Hypothalamus (tissue), 51 donors: ENCODE results near the gene SLCO1B3.
A peak's percentile ranks its signal among the peaks of the same experiment; 100 is the strongest.
"Not testable (repeated sequence)": the region's sequence is repeated elsewhere in the genome, so short reads cannot be mapped to it uniquely, and the experiment has no call there.

ENCODE experiments used
- DNase-seq, 51 donors: peaks; one replicate each; lab custom pipeline; 2025; lab: John Stamatoyannopoulos, UW

The SLCO1B3 gene, protein sequence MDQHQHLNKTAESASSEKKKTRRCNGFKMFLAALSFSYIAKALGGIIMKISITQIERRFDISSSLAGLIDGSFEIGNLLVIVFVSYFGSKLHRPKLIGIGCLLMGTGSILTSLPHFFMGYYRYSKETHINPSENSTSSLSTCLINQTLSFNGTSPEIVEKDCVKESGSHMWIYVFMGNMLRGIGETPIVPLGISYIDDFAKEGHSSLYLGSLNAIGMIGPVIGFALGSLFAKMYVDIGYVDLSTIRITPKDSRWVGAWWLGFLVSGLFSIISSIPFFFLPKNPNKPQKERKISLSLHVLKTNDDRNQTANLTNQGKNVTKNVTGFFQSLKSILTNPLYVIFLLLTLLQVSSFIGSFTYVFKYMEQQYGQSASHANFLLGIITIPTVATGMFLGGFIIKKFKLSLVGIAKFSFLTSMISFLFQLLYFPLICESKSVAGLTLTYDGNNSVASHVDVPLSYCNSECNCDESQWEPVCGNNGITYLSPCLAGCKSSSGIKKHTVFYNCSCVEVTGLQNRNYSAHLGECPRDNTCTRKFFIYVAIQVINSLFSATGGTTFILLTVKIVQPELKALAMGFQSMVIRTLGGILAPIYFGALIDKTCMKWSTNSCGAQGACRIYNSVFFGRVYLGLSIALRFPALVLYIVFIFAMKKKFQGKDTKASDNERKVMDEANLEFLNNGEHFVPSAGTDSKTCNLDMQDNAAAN

DNA sequence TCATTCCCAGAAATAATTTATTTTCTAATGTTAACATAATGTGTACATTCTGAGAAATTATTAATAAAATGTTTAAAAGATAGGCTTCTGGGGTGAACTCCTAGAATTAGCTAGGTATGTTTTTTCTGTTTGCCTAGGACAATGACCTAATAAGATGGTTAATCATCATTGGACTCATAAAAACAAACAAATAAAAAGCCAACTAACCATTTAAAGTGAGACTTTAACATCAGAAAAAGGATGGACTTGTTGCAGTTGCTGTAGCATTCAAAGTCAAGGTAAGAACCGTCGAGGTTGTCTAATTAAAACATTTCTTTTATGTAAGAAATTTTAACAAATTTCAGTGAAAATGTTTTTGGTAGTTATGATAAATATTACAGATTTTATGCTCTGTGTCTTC is at the start of gene SLCO1B3:
TSS of gene SLCO1B3 (plus strand) at position 219 of the 400 bp plus-strand sequence. CDS start 5,034 bp downstream, outside the sequence.
- DNase-seq = no peak

DNA sequence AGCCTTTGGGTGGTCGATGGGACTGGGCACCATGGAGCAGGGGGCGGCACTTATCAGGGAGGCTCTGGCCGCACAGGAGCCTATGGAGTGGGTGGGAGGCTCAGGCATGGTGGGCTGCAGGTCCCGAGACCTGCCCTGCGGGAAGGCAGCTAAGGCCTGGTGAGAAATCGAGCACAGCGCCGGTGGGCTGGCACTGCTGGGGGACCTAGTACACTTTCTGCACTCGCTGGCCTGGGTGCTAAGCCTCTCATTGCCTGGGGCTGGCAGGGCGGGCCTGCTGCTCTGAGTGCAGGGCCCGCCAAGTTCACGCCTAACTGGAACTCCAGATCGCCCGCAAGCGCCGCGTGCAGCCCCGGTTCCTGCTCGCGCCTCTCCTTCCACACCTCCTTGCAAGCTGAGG is 33.1 kb upstream of the SLCO1B3 start:
- DNase-seq = no peak

DNA sequence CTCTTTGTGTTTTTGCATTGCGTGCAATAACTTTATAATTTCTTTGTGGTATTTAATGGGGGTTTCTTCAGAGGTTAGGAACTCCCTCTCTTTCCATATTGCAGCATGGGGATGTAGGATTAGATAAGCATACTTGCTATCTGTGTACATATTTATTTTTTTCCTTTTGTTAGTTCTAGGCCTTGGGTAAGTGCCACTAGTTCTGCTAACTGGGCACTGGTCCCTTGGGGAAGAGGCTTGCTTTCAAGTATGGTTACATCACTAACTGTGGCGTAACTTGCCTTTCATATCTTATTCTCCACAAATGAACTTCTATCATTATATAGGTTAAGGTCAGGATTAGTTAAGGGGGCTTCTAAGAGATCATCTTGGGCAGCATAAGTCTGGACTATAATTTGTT is 31.5 kb upstream of the SLCO1B3 start:
- DNase-seq = no peak

DNA sequence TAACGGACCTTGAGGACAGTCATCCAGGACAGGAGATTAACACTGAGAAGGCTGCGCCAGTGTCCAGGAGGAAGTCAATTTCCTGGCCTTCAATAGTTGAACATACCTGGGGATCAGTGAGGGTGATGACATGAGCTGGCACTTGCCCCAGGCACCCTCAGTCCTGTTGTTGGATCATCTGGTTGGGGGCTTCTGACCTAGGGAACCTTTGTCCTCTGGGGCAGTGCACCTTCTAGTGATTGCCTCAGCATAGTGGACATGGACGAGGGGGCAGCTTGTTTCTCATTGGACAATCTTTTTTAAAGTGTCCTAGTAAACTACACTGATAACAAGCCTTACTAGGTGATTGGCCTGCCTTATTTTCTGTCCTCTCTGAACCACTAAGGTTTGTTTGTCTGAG is 30.5 kb upstream of the SLCO1B3 start:
- not testable (repeated sequence) for DNase-seq

DNA sequence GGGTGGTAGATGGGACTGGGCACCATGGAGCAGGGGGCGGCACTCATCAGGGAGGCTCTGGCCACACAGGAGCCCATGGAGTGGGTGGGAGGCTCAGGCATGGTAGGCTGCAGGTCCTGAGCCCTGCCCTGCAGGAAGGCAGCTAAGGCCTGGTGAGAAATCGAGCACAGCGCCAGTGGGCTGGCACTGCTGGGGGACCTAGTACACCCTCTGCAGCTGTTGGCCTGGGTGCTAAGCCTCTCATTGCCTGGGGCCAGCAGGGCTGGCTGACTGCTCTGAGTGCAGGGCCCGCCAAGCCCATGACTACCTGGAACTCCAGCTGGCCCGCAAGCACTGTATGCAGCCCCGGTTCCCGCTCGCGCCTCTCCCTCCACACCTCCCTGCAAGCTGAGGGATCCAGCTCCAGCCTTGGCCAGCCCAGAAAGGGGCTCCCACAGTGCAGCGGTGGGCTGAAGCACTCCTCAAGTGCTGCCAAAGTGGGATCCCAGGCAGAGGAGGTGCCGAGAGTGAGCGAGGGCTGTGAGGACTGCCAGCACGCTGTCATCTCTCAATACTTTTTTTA is 26.6 kb upstream of the SLCO1B3 start:
- not testable (repeated sequence) for DNase-seq

DNA sequence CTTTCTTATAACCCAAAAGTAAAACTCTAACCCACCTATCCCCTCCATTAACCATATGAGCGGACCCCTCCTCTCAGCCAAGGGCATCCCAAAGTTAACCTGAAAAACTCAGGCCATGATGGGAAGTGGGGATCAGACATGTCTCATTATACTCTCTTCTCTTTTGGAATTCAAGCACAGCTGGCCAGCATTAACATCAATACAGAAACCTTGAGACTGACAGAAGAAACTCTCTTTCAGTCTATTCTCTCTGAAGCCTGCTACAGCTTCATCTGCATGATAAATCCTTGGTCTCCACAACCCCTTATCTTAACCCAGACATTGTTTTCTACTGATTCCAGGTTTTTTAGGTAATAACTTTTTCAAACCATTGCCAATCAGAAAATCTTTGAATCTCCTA is 17.5 kb upstream of the SLCO1B3 start:
- no peak for DNase-seq

DNA sequence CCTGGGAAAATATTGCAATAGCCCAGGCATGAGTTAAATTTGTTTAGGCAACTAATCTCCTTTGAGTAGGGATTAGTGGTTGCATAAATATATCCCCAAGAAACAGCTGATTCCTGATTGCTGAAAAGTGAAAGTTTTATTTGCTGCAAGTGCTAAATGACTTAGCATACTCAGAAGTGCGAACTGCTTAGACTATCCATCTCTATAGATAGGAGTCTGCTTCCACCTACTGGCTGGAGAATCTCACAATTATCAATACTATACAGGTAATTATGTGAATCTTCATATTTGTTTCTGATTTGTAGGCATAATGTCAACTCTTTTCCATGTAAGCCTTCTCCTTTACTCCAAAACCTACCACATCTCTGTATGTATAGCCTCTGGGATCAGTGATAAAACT is 12.0 kb upstream of the SLCO1B3 start:
- DNase-seq = peak in 1 of 51 donors; percentile 8

DNA sequence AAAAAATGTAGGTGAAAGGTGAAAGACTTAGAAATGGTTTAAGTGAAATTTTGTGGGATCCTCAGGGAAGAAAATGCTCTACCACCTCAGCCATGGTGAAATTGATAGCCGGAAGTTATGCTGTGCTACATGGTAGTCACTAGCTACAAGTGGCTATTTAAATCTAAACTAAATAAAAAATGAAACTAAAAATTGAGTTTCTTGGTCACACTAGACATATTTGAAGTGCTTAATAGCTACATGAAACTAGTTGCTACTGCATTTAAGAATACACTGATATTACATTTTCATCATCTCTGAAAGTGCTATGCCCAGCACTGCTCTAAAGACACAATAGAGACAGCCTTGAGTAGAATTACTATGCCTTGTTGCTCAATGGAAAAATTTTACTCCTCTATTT is 10.3 kb upstream of the SLCO1B3 start:
- DNase-seq = no peak

DNA sequence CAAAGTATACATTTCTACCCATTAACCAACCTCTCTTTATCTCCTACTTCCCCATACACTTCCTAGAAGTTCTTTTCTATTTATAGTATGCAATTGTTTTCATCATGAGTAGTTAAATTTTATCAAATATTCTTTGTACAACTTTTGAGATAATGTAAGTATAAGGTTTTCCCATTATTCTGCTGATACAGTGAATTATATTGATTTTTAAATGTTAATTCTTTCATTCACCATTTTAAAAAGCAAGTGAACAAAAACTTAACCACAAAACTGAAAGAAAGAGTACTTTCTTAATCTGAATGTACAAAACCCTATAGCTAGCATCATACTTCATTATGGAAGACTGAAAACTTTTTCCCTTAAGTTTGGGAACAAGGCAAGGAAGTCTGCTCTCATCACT is 9.5 kb upstream of the SLCO1B3 start:
- no peak for DNase-seq

DNA sequence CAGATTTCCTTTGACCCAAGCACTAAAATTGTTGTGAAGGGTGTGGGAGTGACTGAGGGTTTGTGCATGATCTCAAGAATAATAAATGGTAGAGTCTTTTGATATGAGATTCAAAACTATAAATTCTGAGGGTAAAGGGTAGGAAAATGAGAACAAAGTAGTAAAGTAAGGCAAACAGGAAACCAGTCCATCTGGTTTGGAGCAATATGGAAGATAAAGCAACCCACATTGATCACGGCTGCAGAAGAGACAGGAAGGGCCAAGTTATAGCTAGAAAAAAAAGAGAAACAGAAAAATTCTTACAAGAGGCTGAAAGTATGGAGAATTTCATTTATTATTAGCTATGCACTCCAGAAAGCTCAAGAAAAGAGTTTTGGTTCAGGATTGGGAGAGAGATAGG is 4.6 kb upstream of the SLCO1B3 start:
- DNase-seq = no peak

DNA sequence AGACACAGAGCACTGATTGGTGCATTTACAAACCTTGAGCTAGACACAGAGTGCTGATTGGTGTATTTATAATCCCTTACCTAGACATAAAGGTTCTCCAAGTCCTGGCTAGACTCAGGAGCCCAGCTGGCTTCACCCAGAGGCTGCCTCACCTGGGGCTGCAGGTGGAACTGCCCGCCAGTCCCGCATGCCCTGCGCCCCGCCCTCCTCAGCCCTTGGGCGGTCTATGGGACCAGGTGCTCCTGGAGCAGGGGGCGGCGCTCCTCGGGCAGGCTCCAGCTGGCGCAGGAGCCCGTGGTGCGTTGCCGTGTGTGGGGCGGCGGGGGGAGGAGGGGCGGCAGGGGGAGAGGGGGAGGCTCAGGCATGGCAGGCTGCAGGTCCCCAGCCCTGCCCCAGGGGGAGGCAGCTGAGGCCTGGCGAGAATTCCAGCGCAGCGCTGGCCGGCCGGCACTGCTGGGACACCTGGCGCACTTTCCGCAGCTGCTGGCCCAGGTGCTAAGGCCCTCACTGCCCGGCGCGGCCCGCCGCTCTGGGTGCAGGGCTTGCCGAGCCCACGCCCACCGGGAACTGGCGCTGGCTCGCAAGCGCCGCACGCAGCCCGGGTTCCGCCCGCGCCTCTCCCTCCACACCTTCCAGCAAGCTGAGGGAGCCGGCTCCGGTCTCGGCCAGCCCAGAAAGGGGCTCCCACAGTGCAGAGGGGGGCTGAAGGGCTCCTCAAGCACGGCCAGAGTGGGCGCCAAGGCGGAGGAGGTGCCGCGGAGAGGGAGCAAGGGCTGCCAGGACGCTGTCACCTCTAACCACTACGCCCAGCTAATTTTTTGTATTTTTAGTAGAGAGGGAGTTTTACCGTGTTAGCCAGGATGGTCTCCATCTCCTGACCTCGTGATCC is 3.1 kb upstream of the SLCO1B3 start:
- DNase-seq = no peak

DNA sequence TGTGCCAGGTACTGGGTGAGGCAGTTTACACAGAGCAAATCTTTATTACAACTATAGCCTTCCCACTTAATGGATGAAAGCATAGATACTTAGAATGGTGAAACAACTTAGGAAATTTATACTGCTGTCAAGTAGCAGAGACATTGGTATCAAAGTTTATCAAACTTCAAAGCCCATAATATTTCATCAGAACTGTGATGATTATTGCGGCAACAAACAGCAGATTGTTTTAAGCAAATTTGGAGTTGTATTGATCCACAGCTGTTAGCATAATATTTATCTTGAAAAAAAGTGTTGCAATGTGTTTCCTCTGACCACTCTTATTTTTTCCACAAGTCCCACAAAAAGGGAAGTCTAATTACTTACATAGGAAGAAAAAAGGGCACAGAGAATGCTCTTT is 2.0 kb upstream of the SLCO1B3 start:
- no peak for DNase-seq

DNA sequence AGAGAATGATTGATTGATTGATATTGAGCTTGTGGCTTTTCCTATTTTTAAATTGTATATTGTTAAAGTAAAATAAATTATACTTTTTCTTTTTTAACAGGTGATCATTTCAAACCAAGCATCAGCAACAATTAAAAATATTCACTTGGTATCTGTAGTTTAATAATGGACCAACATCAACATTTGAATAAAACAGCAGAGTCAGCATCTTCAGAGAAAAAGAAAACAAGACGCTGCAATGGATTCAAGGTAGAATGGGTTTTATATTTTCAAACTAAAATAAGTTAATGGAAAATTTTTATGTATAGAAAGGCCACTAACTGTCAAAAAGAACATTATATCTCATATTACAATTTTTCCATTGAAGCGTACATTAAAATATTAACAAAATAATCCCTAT is 5.1 kb downstream of the SLCO1B3 start:
- no peak for DNase-seq

DNA sequence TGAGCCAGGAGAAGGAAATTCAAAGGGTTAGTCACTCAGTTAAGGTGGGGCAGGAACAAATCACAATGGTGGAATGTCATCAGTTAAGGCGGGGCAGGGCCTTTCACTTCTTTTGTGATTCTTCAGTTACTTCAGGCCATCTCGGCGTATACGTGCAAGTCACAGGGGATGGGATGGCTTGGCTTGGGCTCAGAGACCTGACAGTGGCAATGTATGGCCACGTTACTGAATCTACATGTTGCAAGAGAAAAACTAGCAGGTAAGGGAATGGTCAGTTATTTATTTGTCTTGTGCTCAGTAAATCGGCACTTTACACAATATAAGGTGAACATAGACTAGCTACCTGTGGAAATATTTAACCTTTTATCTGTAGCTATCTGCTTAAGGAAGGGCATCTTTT is 11.9 kb downstream of the SLCO1B3 start:
- no peak for DNase-seq

DNA sequence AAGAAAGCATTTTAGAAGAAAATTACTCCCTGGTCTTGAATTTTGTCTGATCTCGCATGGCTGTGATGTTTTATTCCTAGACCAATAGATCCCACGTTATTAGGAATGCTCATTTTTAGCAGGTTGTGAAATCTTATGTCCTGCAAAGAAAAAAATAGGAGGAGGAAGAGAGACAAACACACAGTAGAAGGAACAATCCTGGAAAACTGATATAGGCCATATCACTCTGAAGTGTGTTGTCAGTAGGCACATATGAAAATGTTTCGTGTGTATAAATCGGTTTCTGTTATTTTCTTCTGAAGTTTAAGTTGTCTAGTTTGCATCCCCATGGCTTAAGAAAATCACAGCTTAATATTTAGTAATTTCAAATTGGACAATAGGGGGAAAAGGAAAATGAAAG is 12.4 kb downstream of the SLCO1B3 start:
- DNase-seq = no peak

DNA sequence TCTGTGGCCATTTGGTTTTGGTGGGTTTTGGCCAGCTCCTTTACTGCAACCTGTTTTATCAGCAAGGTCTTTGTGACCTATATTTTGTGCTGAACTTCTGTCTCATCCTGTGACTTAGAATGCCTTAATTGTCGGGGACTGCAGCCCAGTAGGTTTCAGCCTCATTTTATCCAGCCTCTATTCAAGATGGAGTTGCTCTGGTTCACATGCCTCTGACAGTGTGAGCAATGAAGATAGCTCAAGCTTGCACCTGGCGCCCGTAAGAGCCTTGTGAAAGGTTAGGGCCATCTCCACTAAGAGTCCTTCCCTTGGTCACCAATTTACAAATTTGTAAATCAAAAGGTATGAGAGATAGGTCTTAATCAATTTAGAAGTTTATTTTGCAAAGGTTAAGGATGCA is 19.4 kb downstream of the SLCO1B3 start:
- DNase-seq = no peak

DNA sequence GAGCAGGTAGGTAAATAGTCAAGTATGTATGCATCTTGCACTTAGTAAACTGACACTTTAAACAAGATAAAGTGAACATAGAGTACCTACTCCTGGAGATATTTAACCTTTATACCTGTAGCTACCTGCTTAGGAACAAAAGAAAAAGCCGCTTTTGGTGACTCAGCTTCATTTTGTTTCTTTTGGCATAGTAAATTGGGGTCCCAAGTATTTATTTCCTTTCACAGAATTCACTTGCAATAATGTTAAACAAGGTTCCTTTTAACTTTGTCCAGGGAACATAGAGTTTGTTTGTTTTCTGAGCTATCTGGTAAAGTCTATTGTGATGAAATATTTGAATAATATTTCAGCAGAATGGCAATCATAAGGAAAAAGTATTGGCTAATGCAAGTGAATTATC is 20.0 kb downstream of the SLCO1B3 start:
- DNase-seq = no peak

DNA sequence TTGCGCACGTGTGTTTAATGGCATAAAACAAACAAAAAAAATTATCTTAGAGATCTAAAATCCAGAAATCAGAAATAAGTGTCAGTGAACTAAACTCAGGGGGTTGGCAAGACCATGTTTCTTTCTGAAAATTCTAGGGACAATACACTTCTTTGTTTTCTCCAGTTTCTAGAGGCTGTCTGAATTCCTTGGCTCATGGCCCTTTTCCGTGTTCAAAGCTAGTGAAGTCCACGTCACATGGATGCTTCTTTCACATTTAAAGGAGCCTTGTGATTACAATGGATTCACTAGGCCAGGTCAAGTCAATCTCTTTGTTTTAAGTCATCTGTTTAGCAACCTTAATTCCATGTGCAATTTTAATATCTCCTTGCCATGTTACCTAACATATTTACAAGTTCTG is 22.4 kb downstream of the SLCO1B3 start:
- no peak for DNase-seq

DNA sequence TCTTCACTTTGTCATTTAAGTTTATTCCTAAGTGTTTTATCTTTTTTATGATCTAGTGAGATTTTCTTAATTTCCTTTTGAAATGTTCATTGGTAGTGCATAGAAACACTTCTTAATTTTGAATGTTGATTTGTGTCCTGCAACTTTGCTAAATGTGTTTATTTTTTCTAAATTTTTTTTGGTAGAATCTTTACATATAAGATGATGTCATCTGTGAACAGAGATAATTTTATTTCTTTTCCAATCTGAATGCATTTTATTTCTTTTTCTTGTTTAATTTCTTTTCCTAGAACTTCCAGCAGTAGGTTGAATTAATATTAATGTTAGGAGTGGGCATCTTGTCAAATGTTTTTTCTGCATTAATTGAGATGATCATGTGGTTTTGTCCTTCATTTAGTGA is 42.1 kb downstream of the SLCO1B3 start:
- no peak for DNase-seq

DNA sequence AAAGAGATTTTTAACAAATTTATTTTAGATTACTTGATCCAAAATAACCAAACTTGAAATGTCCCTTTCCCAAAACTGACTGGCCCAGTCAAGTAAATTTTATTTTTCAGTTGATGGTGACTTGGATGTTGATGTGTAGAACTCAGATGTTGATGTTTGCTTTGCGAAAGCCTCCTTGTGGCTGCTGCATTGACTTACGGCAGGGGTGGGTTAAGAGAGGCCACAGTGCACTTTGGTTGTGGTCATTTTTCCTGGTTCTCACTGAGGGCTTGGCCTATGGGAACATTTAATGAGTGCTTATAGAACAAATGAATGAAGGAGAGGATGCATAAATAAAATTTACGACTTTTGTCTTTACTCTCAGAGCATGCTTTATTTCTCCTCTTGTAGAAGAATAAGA is 52.6 kb downstream of the SLCO1B3 start:
- DNase-seq = no peak

DNA sequence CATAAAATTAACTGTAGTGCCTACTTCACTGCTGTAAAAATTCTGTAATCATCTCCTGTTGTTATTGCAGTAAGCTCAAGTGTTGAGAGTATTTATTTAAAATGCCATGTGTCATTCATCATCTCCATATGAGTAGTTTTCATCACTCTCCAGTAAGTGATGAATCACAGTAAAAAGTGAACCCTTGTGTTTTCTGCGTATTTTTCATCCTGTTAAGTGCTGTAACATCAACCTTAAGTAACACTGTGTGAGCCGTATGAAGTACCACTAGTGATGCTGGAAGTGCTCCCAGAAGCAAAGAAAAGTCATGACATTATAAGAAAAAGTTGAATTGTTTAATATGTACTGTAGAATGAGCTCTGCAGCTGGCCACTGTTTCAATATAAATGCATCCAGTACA is 55.4 kb downstream of the SLCO1B3 start:
- DNase-seq = no peak
